ENCODE data around the gene OR2H1. TPM values are rescaled to one million over a fixed set of nuclear protein-coding genes. Genes with fewer than 3 reads are reported as not detected.

Gene OR2H1
- total RNA-seq, 1 donor from 2014 or later = not detected

DNA sequence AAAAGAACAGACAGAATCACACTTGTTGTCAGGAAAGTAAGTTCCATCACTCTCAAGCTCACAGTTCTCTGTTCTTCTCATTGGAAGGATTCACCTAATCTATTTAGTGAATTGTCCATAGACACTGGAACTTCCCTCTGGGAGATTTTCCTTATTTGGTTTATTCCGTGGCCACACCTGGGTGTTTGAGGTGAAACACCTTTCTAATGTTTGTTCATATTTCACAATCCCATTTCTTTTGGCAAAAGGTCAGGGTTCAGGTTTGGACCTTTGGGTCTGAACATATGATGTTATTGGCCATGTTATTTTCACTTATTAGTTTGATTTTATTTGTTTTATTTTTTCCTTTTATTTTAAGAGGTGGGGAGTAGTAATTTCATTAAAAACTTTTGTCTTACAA is 26.8 kb downstream of the OR2H1 start:
- DNase-seq = no peak

- DNase-seq = no peak
Measured at GRCh38 chr6:29486577-29486976, 29.6 kb downstream of the OR2H1 start.

GRCh38 chr6:29487131-29487530 is 30.2 kb downstream of the OR2H1 start:
- DNase-seq = no peak

- no peak for DNase-seq
Measured at GRCh38 chr6:29487660-29488059, 30.7 kb downstream of the OR2H1 start, which contains the start of gene MAS1L. MAS1L (minus strand) TSS chr6:29487956; CDS start chr6:29487902, 54 bp downstream.

- no peak for DNase-seq
Measured at GRCh38 chr6:29488874-29489273, 31.9 kb downstream of the OR2H1 start.

GRCh38 chr6:29489286-29489685 is 32.3 kb downstream of the OR2H1 start:
- DNase-seq = no peak

GRCh38 chr6:29490055-29490454 is 33.1 kb downstream of the OR2H1 start:
- DNase-seq = no peak

- no peak for DNase-seq
Measured at GRCh38 chr6:29490552-29490951, 33.6 kb downstream of the OR2H1 start.

DNA sequence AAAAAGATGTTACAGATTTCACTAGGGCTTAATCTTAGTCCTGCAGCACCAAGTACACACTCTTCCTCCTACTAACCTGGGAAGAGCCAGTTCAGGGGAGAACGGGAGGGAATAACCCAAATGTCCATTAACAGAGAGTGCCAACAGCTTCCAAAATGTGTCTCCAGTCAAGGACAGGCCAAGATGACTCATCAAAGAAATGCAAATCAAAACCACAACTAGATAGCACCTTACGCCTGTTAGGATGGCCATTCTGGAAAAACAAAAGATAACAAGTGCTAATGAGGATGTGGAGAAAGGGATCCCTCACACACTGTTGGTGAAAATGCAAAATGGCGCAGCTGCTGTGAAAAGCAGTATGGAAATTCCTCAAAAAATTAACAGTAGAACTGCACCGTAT is 34.6 kb downstream of the OR2H1 start:
- DNase-seq = no peak

GRCh38 chr6:29493261-29493660 is 36.3 kb downstream of the OR2H1 start:
- DNase-seq = no peak

GRCh38 chr6:29494131-29494530 is 37.2 kb downstream of the OR2H1 start:
- no peak for DNase-seq

- no peak for DNase-seq
Measured at GRCh38 chr6:29495571-29495970, 38.6 kb downstream of the OR2H1 start.

GRCh38 chr6:29496961-29497360 is 40.0 kb downstream of the OR2H1 start:
- no peak for DNase-seq

GRCh38 chr6:29499704-29500103 is 42.7 kb downstream of the OR2H1 start:
- no peak for DNase-seq

- DNase-seq = no peak
Measured at GRCh38 chr6:29500594-29500993, 43.6 kb downstream of the OR2H1 start.

DNA sequence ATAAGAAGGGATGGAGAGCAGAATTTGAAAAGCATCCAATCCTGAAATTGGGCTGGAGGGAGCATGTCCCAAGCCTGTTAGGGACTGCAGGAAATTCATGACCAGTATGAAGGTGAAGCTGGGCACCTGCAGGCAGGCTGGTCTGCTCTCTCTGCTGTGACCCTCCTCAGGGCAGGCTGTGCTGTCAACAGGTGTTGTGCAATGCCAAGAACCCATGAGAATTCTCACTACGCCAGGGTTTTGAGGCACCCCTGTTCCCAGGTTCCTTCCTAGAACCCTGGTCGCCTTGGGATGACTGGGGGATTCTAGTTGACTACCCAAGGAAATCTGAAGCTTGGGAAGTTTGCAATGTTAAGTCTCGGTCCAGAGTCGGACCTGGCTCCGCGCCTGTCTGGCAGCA is 44.2 kb downstream of the OR2H1 start:
- DNase-seq = no peak

DNA sequence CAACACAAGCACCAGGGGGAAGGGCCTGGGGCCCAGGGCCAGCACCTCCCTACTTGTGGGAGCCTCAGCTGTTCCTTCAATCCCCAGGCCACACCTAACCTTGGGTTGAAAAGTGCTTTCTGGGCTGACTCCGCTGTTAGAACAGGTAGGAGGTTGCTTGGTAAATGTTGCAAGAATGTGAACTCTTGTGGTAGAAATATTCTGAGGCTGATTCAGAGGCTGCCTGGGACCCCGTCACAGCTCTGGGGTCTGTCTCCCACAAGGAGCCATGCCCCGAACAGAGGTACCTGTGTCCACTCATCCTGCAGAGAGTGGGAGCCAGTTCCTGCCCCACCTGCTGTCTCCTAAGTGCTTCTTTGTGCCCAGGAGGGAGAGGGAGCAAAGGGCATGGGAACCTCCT is 45.2 kb downstream of the OR2H1 start:
- no peak for DNase-seq

DNA sequence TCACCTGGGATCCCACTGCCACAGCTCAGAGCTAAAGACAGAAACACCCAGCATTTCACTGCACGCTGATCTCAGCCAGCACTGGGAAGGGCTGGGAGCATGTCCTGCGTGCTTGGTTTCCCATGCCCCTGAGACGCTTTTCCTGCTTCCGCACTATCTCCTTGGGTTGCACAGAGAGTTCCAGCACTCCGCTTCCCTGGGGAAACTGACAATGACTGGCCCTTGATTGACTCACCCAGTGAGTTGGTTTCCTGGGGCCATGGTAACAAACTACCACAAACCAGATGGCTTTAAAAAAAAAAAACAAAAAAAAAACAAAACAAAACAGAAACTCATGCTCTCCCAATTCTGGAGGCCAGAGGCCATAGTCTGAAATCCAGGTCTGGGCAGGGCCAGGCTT is 45.6 kb downstream of the OR2H1 start:
- DNase-seq = no peak

DNA sequence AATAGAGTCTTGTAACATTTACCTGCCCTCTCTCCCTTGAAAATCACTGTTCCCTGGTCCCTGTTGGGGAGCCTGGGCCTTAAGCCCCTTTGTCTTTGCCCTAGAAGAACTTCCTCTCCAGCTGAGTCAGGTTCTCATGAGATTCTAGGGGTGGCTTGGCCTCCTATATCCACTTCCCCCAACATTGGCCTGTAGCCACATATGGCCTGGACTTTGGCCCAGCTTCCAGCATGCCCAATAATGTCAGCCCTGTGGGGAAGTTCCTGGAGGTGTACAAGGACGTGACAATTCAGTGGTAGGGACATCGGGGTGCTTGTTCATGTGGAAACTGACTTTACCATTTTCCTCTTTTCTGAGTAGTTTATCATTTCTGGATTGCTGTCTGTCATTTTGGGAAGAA is 48.0 kb downstream of the OR2H1 start:
- DNase-seq = no peak

DNA sequence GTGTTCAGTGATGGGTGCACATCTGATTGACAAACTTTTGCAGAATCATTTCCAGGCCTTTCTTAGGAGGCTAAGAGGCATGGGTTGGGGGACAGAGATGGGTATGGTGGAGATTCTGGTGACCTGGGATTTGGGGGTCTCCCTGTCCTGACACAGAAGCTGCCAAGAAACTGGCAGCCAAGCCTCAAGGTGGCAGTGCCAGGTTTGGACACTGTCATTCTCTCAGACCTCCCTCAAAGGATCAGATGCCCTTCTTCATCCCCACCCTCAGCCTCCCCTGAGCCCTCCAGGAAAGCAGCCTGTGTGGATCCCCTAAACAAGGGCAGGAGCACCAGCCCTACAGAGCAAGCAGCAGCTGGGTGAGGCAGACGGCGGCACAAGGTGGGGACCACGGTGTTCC is 48.9 kb downstream of the OR2H1 start:
- DNase-seq = no peak

- no peak for DNase-seq
Measured at GRCh38 chr6:29506446-29507067, 49.6 kb downstream of the OR2H1 start.

- DNase-seq = no peak
Measured at GRCh38 chr6:29507319-29507718, 50.4 kb downstream of the OR2H1 start.

GRCh38 chr6:29509239-29509638 is 52.3 kb downstream of the OR2H1 start:
- no peak for DNase-seq

DNA sequence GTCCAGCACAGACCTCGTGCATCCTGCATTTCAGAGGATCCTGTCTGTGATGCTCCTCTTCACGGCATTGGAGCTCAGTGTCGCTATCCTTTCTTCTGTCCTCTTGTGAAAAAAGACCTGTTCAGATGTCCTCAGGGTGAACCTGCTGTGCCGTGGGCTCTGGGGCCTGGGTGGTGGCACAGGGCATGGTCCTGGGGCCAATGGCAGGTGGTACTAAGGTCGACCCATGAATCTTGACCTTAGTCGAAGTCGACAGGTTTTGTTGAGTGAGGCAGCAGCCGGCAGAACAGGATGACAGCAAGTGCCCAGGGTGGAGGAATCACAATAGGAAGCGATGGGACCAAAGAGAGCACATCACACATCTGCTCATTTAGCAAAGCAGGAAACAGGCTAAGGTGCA is 52.8 kb downstream of the OR2H1 start:
- no peak for DNase-seq

DNA sequence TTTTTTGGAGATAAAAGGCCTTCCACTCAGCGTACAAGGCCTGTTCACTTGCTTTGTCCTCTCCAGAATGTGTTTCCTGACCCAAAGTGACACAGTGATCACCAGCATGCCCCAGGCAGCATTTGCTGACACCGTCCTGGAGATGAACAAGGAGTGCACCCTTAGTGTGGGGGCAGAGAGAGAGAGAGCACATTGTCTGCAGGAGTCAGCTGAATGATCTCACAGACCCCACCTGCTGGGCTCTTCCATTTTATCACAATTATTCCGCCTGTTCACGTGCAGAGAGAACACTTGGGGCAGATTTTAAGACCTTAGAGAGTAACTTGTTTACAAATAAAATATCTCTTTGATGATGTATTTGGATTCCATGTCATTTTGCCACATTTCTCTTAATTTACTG is 53.2 kb downstream of the OR2H1 start:
- no peak for DNase-seq
